Stimulated activated naive CD4-positive, alpha-beta T cell treated with Interleukin-2 at 50 U/mL for 16 hours (primary cell): ENCODE measurements around the gene MRPL51.

Experiments
- DNase-seq: peaks from one replicate; lab custom pipeline; 2025; lab: John Stamatoyannopoulos, UW

The MRPL51 gene

GRCh38 chr12:6492838-6493496 lies at the start of gene MRPL51:
Gene MRPL51, minus strand, starts transcription at chr12:6493262. Its CDS starts 126 bp downstream, at chr12:6493136.
- DNase-seq, result peak; percentile 97

GRCh38 chr12:6542209-6543009 lies 49.3 kb upstream of the MRPL51 start:
- DNase-seq, result no peak

- no peak for DNase-seq
Measured at GRCh38 chr12:6541371-6542165, 48.5 kb upstream of the MRPL51 start.

GRCh38 chr12:6540181-6540877 lies 47.3 kb upstream of the MRPL51 start:
- DNase-seq, result peak; percentile 45

GRCh38 chr12:6539707-6540134 lies 46.7 kb upstream of the MRPL51 start:
- DNase-seq, result no peak

- no peak for DNase-seq
Measured at GRCh38 chr12:6539314-6539682, 46.2 kb upstream of the MRPL51 start.

GRCh38 chr12:6538420-6539313 lies 45.6 kb upstream of the MRPL51 start:
- no peak for DNase-seq

GRCh38 chr12:6537580-6538419 lies 44.7 kb upstream of the MRPL51 start:
- peak; percentile 79 for DNase-seq

GRCh38 chr12:6536894-6537579 lies 44.0 kb upstream of the MRPL51 start:
- DNase-seq, result no peak

- no peak for DNase-seq
Measured at GRCh38 chr12:6535960-6536847, 43.1 kb upstream of the MRPL51 start.

GRCh38 chr12:6535697-6535946 lies 42.6 kb upstream of the MRPL51 start:
- DNase-seq, result no peak

GRCh38 chr12:6534945-6535696 lies 42.1 kb upstream of the MRPL51 start:
- DNase-seq, result peak; percentile 79

- peak; percentile 91 for DNase-seq
Measured at GRCh38 chr12:6534695-6534944, 41.6 kb upstream of the MRPL51 start.

GRCh38 chr12:6533923-6534694 lies 41.0 kb upstream of the MRPL51 start, which contains the start of gene GAPDH:
Gene GAPDH, plus strand, starts transcription at chr12:6534517. Its CDS starts 316 bp downstream, at chr12:6534833.
- peak; percentile 91 for DNase-seq

- no peak for DNase-seq
Measured at GRCh38 chr12:6533653-6533922, 40.5 kb upstream of the MRPL51 start.

GRCh38 chr12:6532927-6533652 lies 40.0 kb upstream of the MRPL51 start:
- DNase-seq, result peak; percentile 29
